NOMO-1 (cell line): ENCODE results near the gene HOMER1.
"Not testable (repeated sequence)": the region's sequence is repeated elsewhere in the genome, so short reads cannot be mapped to it uniquely, and the experiment has no call there.

Experiments used
- DNase-seq, 2 experiments: peaks; one replicate each; lab custom pipeline; 2025; ENCODE audit not compliant: unreplicated experiment in 2 of 2; lab: John Stamatoyannopoulos, UW

Gene HOMER1

GRCh38 chr5:79517601-79518000, 3.7 kb upstream of the HOMER1 start:
- DNase-seq, result peak; percentile 21 to 54

- peak in 1 of 2 experiments; percentile 3 for DNase-seq
Observed at GRCh38 chr5:79516986-79517385, 3.1 kb upstream of the HOMER1 start.

- not testable (repeated sequence) for DNase-seq
Observed at GRCh38 chr5:79516331-79516730, 2.4 kb upstream of the HOMER1 start.

- DNase-seq, result peak; percentile 88 to 91
Observed at GRCh38 chr5:79514391-79515105, 614 bp upstream of the HOMER1 start.

- no peak for DNase-seq
Observed at GRCh38 chr5:79513308-79513703, 628 bp downstream of the HOMER1 start.

GRCh38 chr5:79512471-79513307, 1.2 kb downstream of the HOMER1 start:
- no peak for DNase-seq

GRCh38 chr5:79512049-79512448, 1.9 kb downstream of the HOMER1 start:
- DNase-seq, result no peak

GRCh38 chr5:79510638-79511037, 3.3 kb downstream of the HOMER1 start:
- DNase-seq, result no peak

- no peak for DNase-seq
Observed at GRCh38 chr5:79509244-79509885, 4.6 kb downstream of the HOMER1 start.

GRCh38 chr5:79508794-79509193, 5.1 kb downstream of the HOMER1 start:
- no peak for DNase-seq

GRCh38 chr5:79508354-79508753, 5.6 kb downstream of the HOMER1 start:
- no peak for DNase-seq

- no peak for DNase-seq
Observed at GRCh38 chr5:79507251-79508205, 6.4 kb downstream of the HOMER1 start.

- DNase-seq, result no peak
Observed at GRCh38 chr5:79505138-79505537, 8.8 kb downstream of the HOMER1 start.

GRCh38 chr5:79503794-79504495, 10.0 kb downstream of the HOMER1 start:
- DNase-seq, result no peak

- DNase-seq, result no peak
Observed at GRCh38 chr5:79499640-79500273, 14.2 kb downstream of the HOMER1 start.

- no peak for DNase-seq
Observed at GRCh38 chr5:79495311-79495710, 18.6 kb downstream of the HOMER1 start.

GRCh38 chr5:79493596-79494345, 20.2 kb downstream of the HOMER1 start:
- no peak for DNase-seq

- no peak for DNase-seq
Observed at GRCh38 chr5:79491690-79492317, 22.1 kb downstream of the HOMER1 start.
